HEK293 (cell line): Measurements from ENCODE around the gene ABCF1.

Source experiments
- BCL11B ChIP-seq: fragments of 450-650 bp; formaldehyde crosslinking; IDR thresholded peaks from 2 replicates; pipeline ENCODE4 v1.5.1; 2016; ENCODE audit warnings: low read depth, missing biosample characterization, missing genetic modification characterization
- GLIS1 ChIP-seq: fragments of 450-650 bp; formaldehyde crosslinking; IDR thresholded peaks from 2 replicates; pipeline ENCODE4 v1.5.1; 2016; ENCODE audit warnings: missing biosample characterization, missing genetic modification characterization
- KLF10 ChIP-seq: fragments of 450-650 bp; IDR thresholded peaks from 2 replicates; pipeline ENCODE4 v1.5.1; 2018; ENCODE audit warnings: missing biosample characterization, mild to moderate bottlenecking, missing genetic modification characterization
- MYNN ChIP-seq: fragments of 450-650 bp; formaldehyde crosslinking; IDR thresholded peaks from 2 replicates; pipeline ENCODE4 v1.5.1; 2016; ENCODE audit warnings: missing biosample characterization, missing genetic modification characterization, borderline replicate concordance
- PRDM6 ChIP-seq: fragments of 450-650 bp; formaldehyde crosslinking; IDR thresholded peaks from 2 replicates; pipeline ENCODE4 v1.5.1; 2017; ENCODE audit warnings: missing biosample characterization, missing genetic modification characterization
- REST ChIP-seq: fragments of 450-650 bp; formaldehyde crosslinking; IDR thresholded peaks from 2 replicates; pipeline ENCODE4 v1.5.1; 2016; ENCODE audit warnings: missing biosample characterization, missing genetic modification characterization
- SP7 ChIP-seq: fragments of 450-650 bp; formaldehyde crosslinking; IDR thresholded peaks from 2 replicates; pipeline ENCODE4 v1.5.1; 2016; ENCODE audit warnings: missing biosample characterization, missing genetic modification characterization
- TCF7L2 ChIP-seq: IDR thresholded peaks from 2 replicates; pipeline ENCODE4 v1.6.1; 2011; ENCODE audit warnings: low read depth, mild to moderate bottlenecking, inconsistent platforms, low read length, moderate library complexity, borderline replicate concordance
- ZBTB11 ChIP-seq: fragments of 450-650 bp; formaldehyde crosslinking; conservative IDR thresholded peaks from 2 replicates; pipeline ENCODE4 v1.5.1; 2016; ENCODE audit warnings: low read depth, missing biosample characterization, missing genetic modification characterization
- ZBTB20 ChIP-seq: fragments of 450-650 bp; formaldehyde crosslinking; IDR thresholded peaks from 2 replicates; pipeline ENCODE4 v1.5.1; 2016; ENCODE audit warnings: missing biosample characterization, missing genetic modification characterization
- ZBTB21 ChIP-seq: fragments of 450-650 bp; formaldehyde crosslinking; IDR thresholded peaks from 2 replicates; pipeline ENCODE4 v1.5.1; 2017; ENCODE audit warnings: missing biosample characterization, missing genetic modification characterization
- ZBTB7A ChIP-seq: fragments of 450-650 bp; formaldehyde crosslinking; IDR thresholded peaks from 2 replicates; pipeline ENCODE4 v1.5.1; 2016; ENCODE audit warnings: low read depth, missing biosample characterization, missing genetic modification characterization
- ZNF132 ChIP-seq: fragments of 450-650 bp; formaldehyde crosslinking; IDR thresholded peaks from 2 replicates; pipeline ENCODE4 v1.5.1; 2017; ENCODE audit warnings: missing biosample characterization, missing genetic modification characterization, borderline replicate concordance
- ZNF174 ChIP-seq: fragments of 450-650 bp; formaldehyde crosslinking; IDR thresholded peaks from 2 replicates; pipeline ENCODE4 v1.5.0; 2017; ENCODE audit warnings: missing biosample characterization, mild to moderate bottlenecking, missing genetic modification characterization
- ZNF202 ChIP-seq: fragments of 450-650 bp; formaldehyde crosslinking; IDR thresholded peaks from 2 replicates; pipeline ENCODE4 v1.5.1; 2016; ENCODE audit warnings: missing biosample characterization, missing genetic modification characterization, borderline replicate concordance
- ZNF221 ChIP-seq: fragments of 450-650 bp; formaldehyde crosslinking; IDR thresholded peaks from 2 replicates; pipeline ENCODE4 v1.5.1; 2017; ENCODE audit warnings: missing biosample characterization, missing genetic modification characterization, borderline replicate concordance
- ZNF24 ChIP-seq: fragments of 450-650 bp; formaldehyde crosslinking; IDR thresholded peaks from 2 replicates; pipeline ENCODE4 v1.5.1; 2016; ENCODE audit warnings: missing biosample characterization, missing genetic modification characterization
- ZNF280C ChIP-seq: fragments of 450-650 bp; formaldehyde crosslinking; IDR thresholded peaks from 2 replicates; pipeline ENCODE4 v1.5.1; 2016; ENCODE audit warnings: missing biosample characterization, missing genetic modification characterization
- ZNF292 ChIP-seq: fragments of 450-650 bp; formaldehyde crosslinking; IDR thresholded peaks from 2 replicates; pipeline ENCODE4 v1.5.1; 2016; ENCODE audit warnings: low read depth, missing biosample characterization, missing genetic modification characterization, borderline replicate concordance
- ZNF394 ChIP-seq: fragments of 450-650 bp; formaldehyde crosslinking; IDR thresholded peaks from 2 replicates; pipeline ENCODE4 v1.5.1; 2016; ENCODE audit warnings: missing biosample characterization, missing genetic modification characterization, mild to moderate bottlenecking, moderate library complexity, borderline replicate concordance
- ZNF544 ChIP-seq: fragments of 450-650 bp; formaldehyde crosslinking; IDR thresholded peaks from 2 replicates; pipeline ENCODE4 v1.5.0; 2017; ENCODE audit warnings: missing biosample characterization, missing genetic modification characterization
- ZNF548 ChIP-seq: fragments of 450-650 bp; formaldehyde crosslinking; IDR thresholded peaks from 2 replicates; pipeline ENCODE4 v1.5.1; 2016; ENCODE audit warnings: missing biosample characterization, missing genetic modification characterization
- ZNF558 ChIP-seq: fragments of 450-650 bp; formaldehyde crosslinking; IDR thresholded peaks from 2 replicates; pipeline ENCODE4 v1.5.1; 2016; ENCODE audit warnings: missing biosample characterization, missing genetic modification characterization
- ZNF621 ChIP-seq: fragments of 450-650 bp; formaldehyde crosslinking; IDR thresholded peaks from 2 replicates; pipeline ENCODE4 v1.5.1; 2017; ENCODE audit warnings: missing biosample characterization, missing genetic modification characterization
- ZNF660 ChIP-seq: fragments of 450-650 bp; IDR thresholded peaks from 2 replicates; pipeline ENCODE4 v1.5.1; 2018; ENCODE audit warnings: missing biosample characterization, mild to moderate bottlenecking, missing genetic modification characterization
- TF ChIP-seq, protein P1 (sequence below): fragments of 450-650 bp; formaldehyde crosslinking; IDR thresholded peaks from 2 replicates; pipeline ENCODE4; 2016; ENCODE audit warnings: missing biosample characterization, missing genetic modification characterization
- TF ChIP-seq, protein P2 (sequence below): fragments of 450-650 bp; formaldehyde crosslinking; IDR thresholded peaks from 2 replicates; pipeline ENCODE4 v1.5.1; 2016; ENCODE audit warnings: missing biosample characterization, missing genetic modification characterization, low read depth

ABCF1 gene

DNA sequence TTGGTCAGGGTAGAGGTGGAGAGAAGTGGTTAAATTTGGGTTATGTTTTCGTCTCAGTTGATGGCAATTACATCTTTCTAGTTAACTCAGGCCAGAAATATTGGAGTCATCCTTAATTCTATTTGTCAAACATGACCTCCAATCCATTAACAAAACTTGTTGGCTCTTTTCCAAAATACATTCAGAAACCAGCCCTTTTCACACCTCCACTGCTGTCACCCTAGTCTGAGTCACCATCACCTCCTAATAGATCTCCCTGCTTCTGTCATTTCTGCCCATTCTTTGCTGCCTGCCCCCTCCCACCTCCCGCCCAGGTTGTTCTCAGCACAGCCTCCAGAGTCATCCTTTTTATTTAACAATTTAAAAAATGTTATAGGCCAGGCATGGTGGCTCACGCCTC, 3.0 kb upstream of the ABCF1 start (continued):
- TF ChIP-seq, protein P1, sequence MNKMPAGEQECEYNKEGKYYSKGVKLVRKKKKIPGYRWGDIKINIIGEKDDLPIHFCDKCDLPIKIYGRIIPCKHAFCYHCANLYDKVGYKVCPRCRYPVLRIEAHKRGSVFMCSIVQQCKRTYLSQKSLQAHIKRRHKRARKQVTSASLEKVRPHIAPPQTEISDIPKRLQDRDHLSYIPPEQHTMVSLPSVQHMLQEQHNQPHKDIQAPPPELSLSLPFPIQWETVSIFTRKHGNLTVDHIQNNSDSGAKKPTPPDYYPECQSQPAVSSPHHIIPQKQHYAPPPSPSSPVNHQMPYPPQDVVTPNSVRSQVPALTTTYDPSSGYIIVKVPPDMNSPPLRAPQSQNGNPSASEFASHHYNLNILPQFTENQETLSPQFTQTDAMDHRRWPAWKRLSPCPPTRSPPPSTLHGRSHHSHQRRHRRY (tag by site-specific recombination): no peak
- TF ChIP-seq REST (tag by site-specific recombination) (no peak), MYNN (no peak), ZNF174 (tag by site-specific recombination) (no peak), KLF10 (tag by site-specific recombination) (peak; percentile 92), ZNF292 (no peak), SP7 (tag by site-specific recombination) (peak; percentile 89), ZNF544 (tag by site-specific recombination) (no peak), ZNF24 (tag by site-specific recombination) (0 out of 2 replicates have a peak, but pooled peaks have one; percentile 25), ZNF221 (no peak), ZNF621 (no peak), ZBTB7A (tag by site-specific recombination) (no peak), PRDM6 (tag by site-specific recombination) (no peak), ZNF394 (tag by site-specific recombination) (no peak), ZNF548 (tag by site-specific recombination) (no peak), ZBTB11 (tag by site-specific recombination) (no peak), ZNF660 (peak; percentile 66; the same call in 1 of the 2 replicates), BCL11B (tag by site-specific recombination) (no peak), GLIS1 (tag by site-specific recombination) (0 out of 2 replicates have a peak, but pooled peaks have one; percentile 7), ZNF558 (tag by site-specific recombination) (peak; percentile 33; the same call in 1 of the 2 replicates), ZNF280C (no peak), ZBTB21 (tag by site-specific recombination) (0 out of 2 replicates have a peak, but pooled peaks have one; percentile 25), TCF7L2 (no peak), ZNF132 (tag by site-specific recombination) (no peak), ZNF202 (tag by site-specific recombination) (no peak), ZBTB20 (tag by site-specific recombination) (no peak)
- TF ChIP-seq, protein P2, sequence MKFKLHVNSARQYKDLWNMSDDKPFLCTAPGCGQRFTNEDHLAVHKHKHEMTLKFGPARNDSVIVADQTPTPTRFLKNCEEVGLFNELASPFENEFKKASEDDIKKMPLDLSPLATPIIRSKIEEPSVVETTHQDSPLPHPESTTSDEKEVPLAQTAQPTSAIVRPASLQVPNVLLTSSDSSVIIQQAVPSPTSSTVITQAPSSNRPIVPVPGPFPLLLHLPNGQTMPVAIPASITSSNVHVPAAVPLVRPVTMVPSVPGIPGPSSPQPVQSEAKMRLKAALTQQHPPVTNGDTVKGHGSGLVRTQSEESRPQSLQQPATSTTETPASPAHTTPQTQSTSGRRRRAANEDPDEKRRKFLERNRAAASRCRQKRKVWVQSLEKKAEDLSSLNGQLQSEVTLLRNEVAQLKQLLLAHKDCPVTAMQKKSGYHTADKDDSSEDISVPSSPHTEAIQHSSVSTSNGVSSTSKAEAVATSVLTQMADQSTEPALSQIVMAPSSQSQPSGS (tag by site-specific recombination): no peak
